ENCODE data around the gene TIGD1.
"Not testable (repeated sequence)": the region's sequence is repeated elsewhere in the genome, so short reads cannot be mapped to it uniquely, and the experiment has no call there.

Gene TIGD1

DNA sequence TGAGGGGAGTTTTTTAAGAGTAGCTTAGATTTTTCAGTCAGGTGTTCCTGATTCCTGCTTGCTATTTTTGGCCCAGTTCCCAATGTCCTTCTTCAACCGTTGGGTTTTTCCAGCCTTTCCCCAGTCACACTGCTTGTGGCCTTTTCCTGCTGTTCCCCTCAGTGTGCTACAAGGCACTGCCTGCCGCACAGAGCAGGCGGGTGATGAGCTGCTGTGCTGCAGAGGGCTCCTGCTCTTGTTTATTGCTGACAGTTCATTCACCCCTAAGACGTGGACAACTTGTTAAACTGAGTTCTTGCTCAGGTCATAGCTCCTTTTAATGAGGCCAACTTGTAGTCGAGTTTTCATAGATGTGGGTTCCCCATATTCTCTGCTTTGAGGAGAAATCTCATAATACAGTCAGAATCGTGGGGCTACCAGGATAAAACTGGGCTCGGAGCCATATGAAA, 20.7 kb upstream of the TIGD1 start:
- in situ Hi-C loops (cut with MboI; ENCODE audit: low sequenced_read_pairs) = no loop called here

GRCh38 chr2:232570481-232570880, 20.1 kb upstream of the TIGD1 start:
- in situ Hi-C loops (cut with MboI; ENCODE audit: low sequenced_read_pairs) = not testable (repeated sequence)

DNA sequence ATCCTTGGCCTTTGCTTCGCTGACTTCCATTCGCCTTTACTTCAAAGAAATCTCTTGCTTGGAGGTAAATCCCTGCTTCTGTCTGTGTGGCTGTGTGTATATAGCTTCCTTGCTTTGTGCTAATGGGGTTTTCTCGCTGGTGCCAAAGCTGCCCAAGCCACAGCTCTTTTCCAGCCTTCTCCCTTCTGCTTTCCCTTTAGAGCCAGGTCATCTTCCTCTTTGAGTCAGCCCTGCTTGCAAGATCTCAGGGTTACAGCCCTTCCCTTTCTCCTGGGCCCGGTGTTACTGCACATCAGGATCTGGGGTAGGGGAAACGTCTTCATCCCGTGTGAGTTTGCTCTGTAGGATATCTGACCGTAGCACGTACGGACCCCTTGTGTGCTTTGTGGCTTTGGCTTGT, 19.2 kb upstream of the TIGD1 start:
- in situ Hi-C loops (cut with MboI; ENCODE audit: low sequenced_read_pairs) = no loop called here

GRCh38 chr2:232568161-232568560, 17.8 kb upstream of the TIGD1 start:
- in situ Hi-C loops (cut with MboI; ENCODE audit: low sequenced_read_pairs) = no loop called here

DNA sequence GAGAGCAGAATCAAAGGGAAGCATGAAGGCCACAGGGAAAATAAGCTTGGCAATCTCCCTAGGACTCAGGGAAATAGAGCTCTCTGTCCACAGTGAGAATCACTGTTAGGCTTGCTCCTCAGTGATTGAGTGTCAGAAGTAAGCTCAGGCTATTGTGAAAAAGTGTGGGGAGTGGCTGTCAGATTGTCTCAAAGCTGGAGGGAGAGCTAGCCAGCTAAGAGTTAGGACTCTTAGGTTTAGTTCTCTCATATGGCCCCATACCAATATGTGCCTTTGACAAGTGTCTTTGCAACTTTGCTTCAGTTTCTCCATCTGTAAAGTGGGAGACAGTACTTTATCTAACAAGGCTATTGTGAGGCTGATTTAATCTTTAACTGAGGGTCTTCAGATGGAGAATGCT, 17.4 kb upstream of the TIGD1 start:
- in situ Hi-C loops (cut with MboI; ENCODE audit: low sequenced_read_pairs) = no loop called here

GRCh38 chr2:232563580-232563979, 13.2 kb upstream of the TIGD1 start:
- in situ Hi-C loops (cut with MboI; ENCODE audit: low sequenced_read_pairs) = no loop called here

DNA sequence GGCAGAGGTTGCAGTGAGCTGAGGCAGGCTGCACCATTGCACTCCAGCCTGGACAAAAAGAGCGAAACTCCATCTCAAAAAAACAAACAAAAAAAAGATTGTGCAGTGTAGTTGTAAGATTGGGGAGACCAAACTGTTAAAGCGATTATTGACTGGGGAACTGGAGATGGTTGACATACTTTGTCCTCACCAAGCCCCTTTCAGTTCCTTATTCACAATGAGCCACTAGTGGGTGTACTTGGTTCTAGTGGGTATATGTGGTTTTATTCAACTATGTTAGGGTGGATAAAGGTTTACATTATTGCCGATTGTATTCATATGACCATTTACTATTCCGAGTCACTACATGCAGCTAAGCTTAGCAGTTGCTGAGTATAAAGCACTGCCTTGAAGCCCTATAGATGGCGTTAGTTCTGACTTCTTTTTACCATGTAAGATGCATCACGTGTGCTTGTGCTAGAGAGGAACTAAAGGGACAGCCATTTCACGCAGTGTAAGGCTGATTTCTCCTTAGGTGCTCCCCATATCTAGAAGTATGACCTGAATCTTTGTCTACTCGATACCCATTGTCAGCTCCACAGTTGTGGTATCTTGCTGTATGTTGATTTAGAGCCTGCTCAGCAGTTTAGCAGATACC, 12.3 kb upstream of the TIGD1 start:
- in situ Hi-C loops (cut with MboI; ENCODE audit: low sequenced_read_pairs) = no loop called here

GRCh38 chr2:232556426-232556825, 6.1 kb upstream of the TIGD1 start:
- in situ Hi-C loops (cut with MboI; ENCODE audit: low sequenced_read_pairs) = no loop called here

- in situ Hi-C loops (cut with MboI; ENCODE audit: low sequenced_read_pairs) = no loop called here
These were observed 1.4 kb upstream of the TIGD1 start for GRCh38 chr2:232551776-232552175.

- in situ Hi-C loops (cut with MboI; ENCODE audit: low sequenced_read_pairs) = no loop called here
These were observed 887 bp upstream of the TIGD1 start for GRCh38 chr2:232551250-232551638.

DNA sequence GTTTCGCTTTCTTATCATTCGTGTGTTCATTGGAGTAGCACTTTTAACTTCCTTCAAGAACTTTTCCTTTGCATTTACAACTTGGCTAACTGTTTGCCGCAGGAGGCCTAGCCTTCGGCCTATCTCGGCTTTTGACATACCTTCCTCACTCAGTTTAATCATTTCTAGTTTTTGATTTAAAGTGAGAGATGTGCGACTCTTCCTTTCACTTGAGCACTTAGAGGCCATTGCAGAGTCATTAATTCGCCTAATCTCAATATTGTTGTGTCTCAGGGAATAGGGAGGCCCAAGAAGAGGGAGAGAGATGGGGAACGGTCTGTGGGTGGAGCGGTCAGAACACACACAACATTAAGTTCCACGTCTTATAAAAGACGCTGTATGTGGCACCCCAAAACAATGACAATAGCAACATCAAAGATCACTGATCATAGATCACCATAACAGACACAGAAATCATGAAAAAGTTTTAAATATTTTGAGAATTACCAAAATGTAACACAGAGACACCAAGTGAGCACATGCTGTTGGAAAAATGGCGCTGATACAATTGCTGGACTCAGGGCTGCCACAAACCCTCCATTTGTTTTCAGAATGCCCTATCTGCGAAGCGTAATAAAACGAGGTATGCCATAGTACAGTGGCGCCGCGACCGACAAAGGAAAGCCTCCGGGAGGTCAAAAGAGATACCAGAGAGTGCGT, 553 bp downstream of the TIGD1 start:
- in situ Hi-C loops (cut with MboI; ENCODE audit: low sequenced_read_pairs) = no loop called here

- in situ Hi-C loops (cut with MboI; ENCODE audit: low sequenced_read_pairs) = no loop called here
These were observed 2.4 kb downstream of the TIGD1 start for GRCh38 chr2:232547991-232548390.

DNA sequence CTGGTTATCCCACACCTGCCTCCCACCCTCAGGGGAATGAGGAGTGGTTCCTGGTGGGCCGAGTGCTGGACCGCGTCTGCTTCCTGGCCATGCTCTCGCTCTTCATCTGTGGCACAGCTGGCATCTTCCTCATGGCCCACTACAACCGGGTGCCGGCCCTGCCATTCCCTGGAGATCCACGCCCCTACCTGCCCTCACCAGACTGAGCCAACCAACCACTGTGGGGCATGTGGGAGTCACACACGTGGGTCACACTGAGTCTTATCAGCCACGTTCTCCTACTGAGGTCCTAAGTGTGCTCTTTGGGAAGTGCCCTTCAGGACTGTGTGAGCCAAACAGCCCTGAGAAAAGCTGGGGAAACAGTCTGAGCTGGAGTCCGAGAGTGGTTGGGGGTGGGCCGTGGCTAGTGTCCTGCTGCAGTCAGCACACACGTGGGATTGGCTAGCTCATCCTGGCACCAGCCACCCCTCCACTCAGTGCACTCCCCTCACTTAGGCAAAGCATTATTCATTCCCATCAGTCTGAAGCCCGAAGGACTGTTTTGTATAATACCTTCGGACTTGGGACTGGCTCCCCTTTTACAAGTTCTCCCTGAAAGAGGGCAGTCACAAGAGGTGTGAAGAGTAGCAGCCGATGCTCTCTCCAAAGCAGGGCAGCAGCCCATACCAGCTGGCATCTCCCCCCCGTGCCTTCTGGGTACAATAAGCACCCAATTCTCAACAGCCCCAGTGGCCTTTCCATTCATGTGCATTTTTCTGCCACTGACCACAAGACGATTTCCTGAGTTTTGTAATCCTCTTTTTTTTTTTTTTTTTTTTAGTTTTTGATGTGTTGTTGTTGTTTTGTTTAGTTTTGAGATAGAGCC, 4.6 kb downstream of the TIGD1 start:
- in situ Hi-C loops (cut with MboI; ENCODE audit: low sequenced_read_pairs) = no loop called here

DNA sequence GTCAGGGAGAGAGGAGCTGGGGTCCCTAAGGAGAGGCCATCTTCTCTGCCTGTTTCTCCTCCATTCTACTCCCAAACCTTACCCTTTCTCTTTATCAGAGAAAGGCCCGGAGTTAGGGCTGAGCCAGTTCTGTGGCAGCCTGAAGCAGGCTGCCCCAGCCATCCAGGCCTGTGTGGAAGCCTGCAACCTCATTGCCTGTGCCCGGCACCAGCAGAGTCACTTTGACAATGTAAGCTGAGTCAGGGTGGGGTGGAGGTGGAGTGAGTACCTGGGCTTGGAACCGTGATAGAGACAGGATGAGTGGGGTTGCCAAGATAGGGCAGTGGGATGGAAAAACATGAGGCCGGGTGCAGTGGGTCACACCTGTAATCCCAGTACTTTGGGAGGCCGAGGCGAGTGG, 5.7 kb downstream of the TIGD1 start:
- in situ Hi-C loops (cut with MboI; ENCODE audit: low sequenced_read_pairs) = no loop called here

DNA sequence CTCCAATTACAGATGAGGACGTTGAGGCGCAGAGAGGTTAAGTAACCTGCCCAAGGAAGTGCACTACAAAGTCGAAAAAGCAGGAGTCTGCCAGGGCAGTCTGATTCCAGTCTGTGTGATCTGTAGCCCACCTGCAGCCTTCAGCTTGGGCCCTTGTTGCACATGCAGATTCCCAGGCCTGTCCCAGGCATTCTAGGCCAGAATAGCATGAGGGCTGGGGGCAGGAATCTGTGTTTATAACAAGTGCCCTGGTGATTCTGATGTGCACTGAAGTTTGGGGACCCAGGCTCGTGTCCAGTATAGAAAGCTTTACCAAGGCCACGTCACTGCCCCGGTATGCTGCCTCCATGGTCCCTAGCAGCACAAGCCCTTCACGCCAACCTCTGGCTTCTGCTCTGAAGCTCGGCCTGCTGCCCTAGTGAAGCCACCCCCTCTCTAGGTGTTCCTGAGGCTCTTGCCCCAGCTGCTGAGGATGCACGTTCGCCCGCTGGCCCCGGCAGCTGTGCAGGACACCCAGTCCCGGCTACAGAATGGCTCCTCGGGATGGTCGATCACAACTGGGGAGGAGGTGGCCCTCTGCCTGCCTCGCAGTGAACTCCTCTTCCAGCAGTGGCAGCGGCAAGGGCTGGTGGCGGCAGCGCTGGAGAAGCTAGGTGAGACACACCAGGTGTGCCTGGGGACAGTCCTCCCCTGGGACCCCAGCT, 6.3 kb downstream of the TIGD1 start:
- in situ Hi-C loops (cut with MboI; ENCODE audit: low sequenced_read_pairs) = no loop called here

GRCh38 chr2:232543491-232543890, 6.9 kb downstream of the TIGD1 start:
- in situ Hi-C loops (cut with MboI; ENCODE audit: low sequenced_read_pairs) = no loop called here

- in situ Hi-C loops (cut with MboI; ENCODE audit: low sequenced_read_pairs) = no loop called here
These were observed 7.5 kb downstream of the TIGD1 start for GRCh38 chr2:232542715-232543467.

GRCh38 chr2:232541961-232542714, 8.2 kb downstream of the TIGD1 start:
- in situ Hi-C loops (cut with MboI; ENCODE audit: low sequenced_read_pairs) = no loop called here

GRCh38 chr2:232541195-232541960, 9.0 kb downstream of the TIGD1 start:
- in situ Hi-C loops (cut with MboI; ENCODE audit: low sequenced_read_pairs) = no loop called here

All from HL-60/S4 treated with phorbol 12-myristate 13-acetate at 8.2 ng/mL for 4 days and 3 days (cell line).